RWPE2 (cell line): ENCODE measurements around the gene DGKI.

Experiments
- ATAC-seq: fragments of 200-7000 bp; cut with Tn5 transposase; 3 replicates; pipeline ENCODE4 v1.9.1; 2021; ENCODE audit warnings: low read depth
- DNase-seq: peaks from one replicate; pipeline ENCODE4 v3.0.0-alpha.2; 2020; ENCODE audit warnings: low spot score
- H3K27ac ChIP-seq: fragments of 450-650 bp; 2 replicates; pipeline ENCODE4 v1.5.1; 2017; ENCODE audit warnings: mild to moderate bottlenecking; ENCODE audit not compliant: poor library complexity, severe bottlenecking
- H3K27me3 ChIP-seq: fragments of 250-450 bp; sonication (Bioruptor Pico); 2 replicates; pipeline ENCODE4 v1.5.1; 2021; ENCODE audit warnings: mild to moderate bottlenecking, moderate library complexity; ENCODE audit not compliant: insufficient read depth, poor library complexity, severe bottlenecking
- H3K36me3 ChIP-seq: fragments of 250-450 bp; sonication (Bioruptor Pico); 2 replicates; pipeline ENCODE4 v1.5.1; 2020; ENCODE audit warnings: low read depth, mild to moderate bottlenecking, moderate library complexity
- H3K4me1 ChIP-seq: fragments of 250-450 bp; sonication (Bioruptor Pico); 2 replicates; pipeline ENCODE4 v1.5.1; 2021; ENCODE audit warnings: mild to moderate bottlenecking, moderate library complexity; ENCODE audit not compliant: insufficient read depth, poor library complexity, severe bottlenecking
- H3K4me3 ChIP-seq: fragments of 250-450 bp; sonication (Bioruptor Pico); 2 replicates; pipeline ENCODE4 v1.5.1; 2021; ENCODE audit warnings: mild to moderate bottlenecking, moderate library complexity; ENCODE audit not compliant: severe bottlenecking
- H3K9me3 ChIP-seq: fragments of 250-450 bp; sonication (Bioruptor Pico); 2 replicates; pipeline ENCODE4 v1.5.1; 2021; ENCODE audit warnings: mild to moderate bottlenecking, moderate library complexity; ENCODE audit not compliant: severe bottlenecking
- TF ChIP-seq, protein P1 (sequence below): fragments of 450-650 bp; IDR thresholded peaks from one replicate; pipeline ENCODE4 v1.5.1; 2017; ENCODE audit warnings: mild to moderate bottlenecking, moderate library complexity; ENCODE audit not compliant: poor library complexity, severe bottlenecking

The DGKI gene

DNA sequence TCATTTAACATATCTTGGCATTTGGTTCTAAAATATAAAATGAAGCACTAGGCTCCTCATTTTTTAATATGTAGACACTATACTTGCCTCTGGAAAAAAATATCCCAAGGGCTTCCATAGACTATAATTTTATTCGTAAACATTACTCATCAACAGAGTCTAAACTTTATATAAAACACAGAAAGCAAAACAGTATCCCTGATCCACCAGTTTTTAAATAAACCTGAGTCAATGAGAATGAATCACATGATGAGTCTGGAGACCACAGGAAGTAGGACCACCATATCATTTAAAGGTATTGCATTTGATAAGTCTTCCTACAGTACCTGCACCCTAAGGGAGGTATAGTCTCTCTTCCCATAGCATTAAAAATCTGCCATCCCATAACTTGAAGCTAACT is 228.0 kb downstream of the DGKI start:
- H3K36me3 ChIP-seq = no peaks in the 10 kb centered on the region
- TF ChIP-seq, protein P1, sequence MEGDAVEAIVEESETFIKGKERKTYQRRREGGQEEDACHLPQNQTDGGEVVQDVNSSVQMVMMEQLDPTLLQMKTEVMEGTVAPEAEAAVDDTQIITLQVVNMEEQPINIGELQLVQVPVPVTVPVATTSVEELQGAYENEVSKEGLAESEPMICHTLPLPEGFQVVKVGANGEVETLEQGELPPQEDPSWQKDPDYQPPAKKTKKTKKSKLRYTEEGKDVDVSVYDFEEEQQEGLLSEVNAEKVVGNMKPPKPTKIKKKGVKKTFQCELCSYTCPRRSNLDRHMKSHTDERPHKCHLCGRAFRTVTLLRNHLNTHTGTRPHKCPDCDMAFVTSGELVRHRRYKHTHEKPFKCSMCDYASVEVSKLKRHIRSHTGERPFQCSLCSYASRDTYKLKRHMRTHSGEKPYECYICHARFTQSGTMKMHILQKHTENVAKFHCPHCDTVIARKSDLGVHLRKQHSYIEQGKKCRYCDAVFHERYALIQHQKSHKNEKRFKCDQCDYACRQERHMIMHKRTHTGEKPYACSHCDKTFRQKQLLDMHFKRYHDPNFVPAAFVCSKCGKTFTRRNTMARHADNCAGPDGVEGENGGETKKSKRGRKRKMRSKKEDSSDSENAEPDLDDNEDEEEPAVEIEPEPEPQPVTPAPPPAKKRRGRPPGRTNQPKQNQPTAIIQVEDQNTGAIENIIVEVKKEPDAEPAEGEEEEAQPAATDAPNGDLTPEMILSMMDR = no peak
- no peak for DNase-seq
- H3K4me3 ChIP-seq = no peak overlapping the region
- H3K9me3 ChIP-seq = no peaks in the 10 kb centered on the region
- no peaks in the 10 kb centered on the region for H3K27me3 ChIP-seq
- no peak overlapping the region for H3K27ac ChIP-seq
- no peak for ATAC-seq
- no peaks in the 10 kb centered on the region for H3K4me1 ChIP-seq

DNA sequence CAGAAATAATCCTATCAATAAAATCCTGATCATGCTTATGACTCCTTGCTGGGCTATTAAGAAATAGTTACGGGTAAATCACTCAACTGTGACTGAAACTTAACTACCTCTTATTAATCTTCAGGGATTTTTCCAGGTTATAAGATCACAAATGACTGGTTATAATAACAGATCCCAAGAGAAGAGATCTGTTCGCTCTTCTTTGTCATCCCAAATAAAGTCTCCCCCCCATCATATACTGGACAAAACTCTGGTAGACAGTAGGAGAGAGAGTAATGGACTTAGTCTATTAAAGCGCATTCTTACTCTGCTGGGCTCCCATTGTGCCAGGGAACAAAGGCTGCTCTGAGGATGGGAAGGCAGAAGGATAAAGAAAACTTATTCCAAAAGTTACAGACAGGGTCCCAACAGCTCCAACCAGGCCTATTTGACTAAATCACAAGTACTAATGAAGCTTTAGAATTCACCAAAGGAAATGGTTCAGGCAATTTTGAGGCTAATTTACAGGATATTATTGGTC is 233.7 kb downstream of the DGKI start:
- no peak for ATAC-seq
- Histone ChIP-seq H3K9me3 (no peaks in the 10 kb centered on the region), H3K27me3 (peaks cover 14% of the 10 kb centered on the region), H3K27ac (no peak overlapping the region), H3K36me3 (no peaks in the 10 kb centered on the region), H3K4me3 (no peak overlapping the region), H3K4me1 (no peaks in the 10 kb centered on the region)
- TF ChIP-seq, protein P1 = no peak
- no peak for DNase-seq

DNA sequence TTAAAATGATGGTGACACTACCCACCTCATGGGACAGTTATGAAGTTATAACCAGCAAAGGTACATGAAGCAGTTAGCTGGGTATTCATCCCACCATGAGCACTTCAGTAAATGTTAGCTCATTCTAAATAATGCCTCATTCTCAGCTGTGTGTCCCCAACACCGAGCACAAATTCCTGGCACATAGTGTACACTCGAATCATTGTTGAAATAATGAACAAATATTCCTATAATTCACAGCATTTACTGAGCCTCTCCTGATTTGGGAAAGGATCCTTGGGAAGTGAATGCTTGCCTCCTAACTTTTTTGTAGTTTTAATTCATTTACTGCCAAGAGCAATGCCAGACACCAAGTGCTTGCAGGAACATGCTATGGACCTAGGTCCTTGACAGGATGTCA is 235.2 kb downstream of the DGKI start:
- no peaks in the 10 kb centered on the region for H3K36me3 ChIP-seq
- peaks cover 25% of the 10 kb centered on the region for H3K27me3 ChIP-seq
- no peak for ATAC-seq
- H3K4me1 ChIP-seq = no peaks in the 10 kb centered on the region
- no peak overlapping the region for H3K27ac ChIP-seq
- no peaks in the 10 kb centered on the region for H3K9me3 ChIP-seq
- H3K4me3 ChIP-seq = no peak overlapping the region
- no peak for DNase-seq
- TF ChIP-seq, protein P1 = no peak

DNA sequence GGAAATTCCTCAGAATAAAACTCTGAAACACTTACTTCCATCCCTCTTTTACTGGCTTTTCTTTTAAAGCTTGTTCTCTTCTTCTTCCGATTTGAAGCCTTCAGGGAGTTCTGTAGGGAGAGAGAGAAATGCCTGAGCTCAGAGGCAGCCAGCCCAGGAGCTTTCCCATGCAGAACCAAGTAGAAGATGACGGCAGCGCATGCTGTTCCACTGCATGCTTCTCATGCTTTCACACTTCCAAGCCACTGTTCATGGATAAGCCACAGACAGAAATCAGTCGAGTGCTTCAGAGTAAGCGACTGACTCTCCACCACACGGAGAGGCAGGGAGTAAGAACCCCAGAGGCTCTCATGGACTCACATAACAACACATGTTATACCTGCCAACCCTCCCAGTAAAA is 237.3 kb downstream of the DGKI start:
- peaks cover 26% of the 10 kb centered on the region for H3K27me3 ChIP-seq
- DNase-seq (no peak), ATAC-seq (no peak)
- TF ChIP-seq, protein P1 = no peak
- H3K36me3 ChIP-seq = no peaks in the 10 kb centered on the region
- no peaks in the 10 kb centered on the region for H3K4me1 ChIP-seq
- H3K9me3 ChIP-seq = no peaks in the 10 kb centered on the region
- H3K4me3 ChIP-seq = no peak overlapping the region
- H3K27ac ChIP-seq = no peak overlapping the region

DNA sequence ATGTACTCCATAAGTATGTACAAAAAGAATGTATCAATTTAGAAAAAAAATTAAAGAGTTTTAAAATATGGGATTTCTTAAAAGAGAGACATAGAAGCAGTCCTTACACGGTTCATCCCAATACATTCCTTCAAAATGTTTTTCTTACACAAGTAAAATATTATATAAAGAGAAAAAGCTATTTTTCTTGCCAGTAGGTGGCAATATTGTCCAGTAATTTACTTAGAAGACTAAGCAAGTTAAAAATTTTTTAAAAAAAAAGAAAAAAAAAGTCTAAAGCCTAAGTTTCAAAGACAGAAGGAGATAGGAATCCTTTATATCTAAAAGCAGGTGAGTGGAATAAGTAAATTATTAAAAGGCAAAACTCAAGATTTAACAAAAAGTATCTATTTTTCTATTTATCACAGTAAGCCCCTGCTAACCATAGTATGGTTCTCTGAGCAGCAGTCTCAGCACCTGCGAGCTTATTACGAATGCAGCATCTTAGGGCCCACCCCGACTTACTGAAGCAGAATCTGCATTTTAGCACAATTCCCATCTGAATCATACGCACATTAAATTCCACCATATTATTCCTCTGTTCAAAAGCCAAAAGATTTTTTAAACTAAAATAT is 240.6 kb downstream of the DGKI start:
- H3K4me3 ChIP-seq = no peak overlapping the region
- H3K27ac ChIP-seq = no peak overlapping the region
- no peaks in the 10 kb centered on the region for H3K36me3 ChIP-seq
- no peak for DNase-seq
- peaks cover 21% of the 10 kb centered on the region for H3K27me3 ChIP-seq
- TF ChIP-seq, protein P1 = peak; percentile 77
- H3K4me1 ChIP-seq = no peaks in the 10 kb centered on the region
- no peaks in the 10 kb centered on the region for H3K9me3 ChIP-seq
- no peak for ATAC-seq
